GM12878 (cell line): ENCODE results near the gene NUP37. TPM values are rescaled to one million over a fixed set of nuclear protein-coding genes. Genes with fewer than 3 reads are reported as not detected.

ENCODE experiments used
- ASH2L ChIP-seq: fragments of 300-600, 200-600 bp; sonication (generic); IDR thresholded peaks from 2 replicates; pipeline ENCODE4 v1.6.1; 2017; ENCODE audit warnings: low read depth, mild to moderate bottlenecking, borderline replicate concordance
- ATF7 ChIP-seq: fragments of 450-650 bp; IDR thresholded peaks from 2 replicates; pipeline ENCODE4 v1.6.1; 2016; ENCODE audit warnings: low read depth, mild to moderate bottlenecking
- BACH1 ChIP-seq: fragments of 450-650 bp; IDR thresholded peaks from 2 replicates; pipeline ENCODE4 v1.6.1; 2017; ENCODE audit warnings: mild to moderate bottlenecking, borderline replicate concordance
- BRCA1 ChIP-seq: IDR thresholded peaks from 2 replicates; pipeline ENCODE4 v1.6.1; 2011; ENCODE audit warnings: low read depth, low read length, improper control_type of control experiment
- CREB1 ChIP-seq: IDR thresholded peaks from 2 replicates; pipeline ENCODE4 v1.6.1; 2012; ENCODE audit warnings: low read depth, mild to moderate bottlenecking, inconsistent platforms
- CREM ChIP-seq: IDR thresholded peaks from 2 replicates; pipeline ENCODE4 v1.6.1; 2014; ENCODE audit warnings: antibody characterized with exemption, low read depth
- EED ChIP-seq: sonication (generic); IDR thresholded peaks from 2 replicates; pipeline ENCODE4 v1.6.1; 2016; ENCODE audit warnings: antibody characterized with exemption, low read depth
- FOXM1 ChIP-seq: IDR thresholded peaks from 2 replicates; pipeline ENCODE4 v1.6.1; 2012; ENCODE audit warnings: low read depth, mild to moderate bottlenecking, inconsistent platforms, low read length, moderate library complexity
- GATAD2B ChIP-seq: fragments of 450-650 bp; conservative IDR thresholded peaks from 2 replicates; pipeline ENCODE4 v1.6.1; 2017; ENCODE audit warnings: low read depth, mild to moderate bottlenecking, moderate library complexity
- IKZF1 ChIP-seq: fragments of 450-650 bp; conservative IDR thresholded peaks from 2 replicates; pipeline ENCODE4 v1.6.1; 2017; ENCODE audit warnings: antibody characterized with exemption, mild to moderate bottlenecking
- IRF4 ChIP-seq: IDR thresholded peaks from 2 replicates; pipeline ENCODE4 v1.6.1; 2011; ENCODE audit warnings: low read depth, low read length
- KAT2A ChIP-seq: conservative IDR thresholded peaks from 2 replicates; pipeline ENCODE4 v1.6.1; 2011; ENCODE audit warnings: low read depth, low read length; ENCODE audit not compliant: control insufficient read depth
- NFYB ChIP-seq: IDR thresholded peaks from 2 replicates; pipeline ENCODE4 v1.6.1; 2011; ENCODE audit warnings: low read depth, mild to moderate bottlenecking, low read length, improper control_type of control experiment, moderate library complexity; ENCODE audit not compliant: insufficient read depth
- NR2C1 ChIP-seq: fragments of 450-650 bp; IDR thresholded peaks from 2 replicates; pipeline ENCODE4 v1.6.1; 2017; ENCODE audit warnings: antibody characterized with exemption, mild to moderate bottlenecking, moderate library complexity
- PAX5 ChIP-seq: IDR thresholded peaks from 2 replicates; pipeline ENCODE4 v1.6.1; 2011; ENCODE audit warnings: low read depth, low read length, borderline replicate concordance
- PML ChIP-seq: IDR thresholded peaks from 2 replicates; pipeline ENCODE4 v1.6.1; 2012; ENCODE audit warnings: low read length, inconsistent platforms
- RAD51 ChIP-seq: fragments of 450-650 bp; IDR thresholded peaks from 2 replicates; pipeline ENCODE4 v1.6.1; 2016; ENCODE audit warnings: moderate library complexity, mild to moderate bottlenecking, inconsistent platforms
- RUNX3 ChIP-seq: IDR thresholded peaks from 2 replicates; pipeline ENCODE4 v1.6.1; 2012; ENCODE audit warnings: low read length, inconsistent platforms
- SP1 ChIP-seq: IDR thresholded peaks from one replicate; pipeline ENCODE4 v1.6.1; 2011; ENCODE audit warnings: low read depth, low read length
- SREBF1 ChIP-seq: IDR thresholded peaks from 2 replicates; pipeline ENCODE4 v1.6.1; 2012; ENCODE audit warnings: mild to moderate bottlenecking, low read length
- TAF1 ChIP-seq: IDR thresholded peaks from 2 replicates; pipeline ENCODE4 v1.6.1; 2011; ENCODE audit warnings: mild to moderate bottlenecking, low read depth, low read length, borderline replicate concordance
- TARDBP ChIP-seq: IDR thresholded peaks from 2 replicates; pipeline ENCODE4 v1.6.1; 2016; ENCODE audit warnings: borderline replicate concordance
- TBL1XR1 ChIP-seq: IDR thresholded peaks from 2 replicates; pipeline ENCODE4 v1.6.1; 2012; ENCODE audit warnings: low read depth, low read length, improper control_type of control experiment
- TCF12 ChIP-seq: IDR thresholded peaks from 2 replicates; pipeline ENCODE4 v1.6.1; 2011; ENCODE audit warnings: low read depth, mild to moderate bottlenecking, low read length
- ZBED1 ChIP-seq: IDR thresholded peaks from 2 replicates; pipeline ENCODE4 v1.6.1; 2016; ENCODE audit warnings: borderline replicate concordance
- ZNF274 ChIP-seq: IDR thresholded peaks from one replicate; pipeline ENCODE4 v1.8.0; 2011; ENCODE audit not compliant: insufficient read length, insufficient read depth
- polyA plus RNA-seq, 11 experiments: library from polyadenylated mRNA; depleted of rRNA in 4 of 11; unstranded in 6 of 11; stranded (reverse) in 5 of 11; fragments of >200 nt; fragmentation: Nextera tagmentation in 4 of 11; fragmentation: Illumina TruSeq in 1 of 11; extraction: Ambion mirVana in 4 of 11; extraction: Trizol in 1 of 11; gene quantifications; 1 replicate in 1 of 11; 2 replicates in 10 of 11; pipeline versions ENCODE4 v1.2.1 to v1.2.3, GENCODE V29; 2011 to 2016; ENCODE audit warnings: inconsistent platforms in 2 of 11, missing spikeins in 2 of 11, low read depth in 1 of 11
- total RNA-seq, 4 experiments: library from RNA; depleted of rRNA in 3 of 4; stranded (reverse); fragments of >200 nt in 3 of 4; fragmentation: Illumina TruSeq in 1 of 4; extraction: Trizol in 1 of 4; gene quantifications; 2 replicates each; pipeline versions ENCODE4 v1.2.1 to v1.2.3, GENCODE V29; 2013 to 2021
- TF ChIP-seq, protein P1 (sequence below): IDR thresholded peaks from 2 replicates; pipeline ENCODE4 v1.6.1; 2011; ENCODE audit warnings: mild to moderate bottlenecking, low read depth, low read length, moderate library complexity; ENCODE audit not compliant: insufficient replicate concordance
- TF ChIP-seq, protein P2 (sequence below): fragments of 450-650 bp; IDR thresholded peaks from 2 replicates; pipeline ENCODE4 v1.6.1; 2016; ENCODE audit warnings: mild to moderate bottlenecking

Gene NUP37
- total and polyA plus RNA-seq, 10 of the 15 experiments (the other 5 are each of a cell fraction or from before 2014, with no cell fraction given), result 51.8 to 250 (median 99.6) TPM

DNA sequence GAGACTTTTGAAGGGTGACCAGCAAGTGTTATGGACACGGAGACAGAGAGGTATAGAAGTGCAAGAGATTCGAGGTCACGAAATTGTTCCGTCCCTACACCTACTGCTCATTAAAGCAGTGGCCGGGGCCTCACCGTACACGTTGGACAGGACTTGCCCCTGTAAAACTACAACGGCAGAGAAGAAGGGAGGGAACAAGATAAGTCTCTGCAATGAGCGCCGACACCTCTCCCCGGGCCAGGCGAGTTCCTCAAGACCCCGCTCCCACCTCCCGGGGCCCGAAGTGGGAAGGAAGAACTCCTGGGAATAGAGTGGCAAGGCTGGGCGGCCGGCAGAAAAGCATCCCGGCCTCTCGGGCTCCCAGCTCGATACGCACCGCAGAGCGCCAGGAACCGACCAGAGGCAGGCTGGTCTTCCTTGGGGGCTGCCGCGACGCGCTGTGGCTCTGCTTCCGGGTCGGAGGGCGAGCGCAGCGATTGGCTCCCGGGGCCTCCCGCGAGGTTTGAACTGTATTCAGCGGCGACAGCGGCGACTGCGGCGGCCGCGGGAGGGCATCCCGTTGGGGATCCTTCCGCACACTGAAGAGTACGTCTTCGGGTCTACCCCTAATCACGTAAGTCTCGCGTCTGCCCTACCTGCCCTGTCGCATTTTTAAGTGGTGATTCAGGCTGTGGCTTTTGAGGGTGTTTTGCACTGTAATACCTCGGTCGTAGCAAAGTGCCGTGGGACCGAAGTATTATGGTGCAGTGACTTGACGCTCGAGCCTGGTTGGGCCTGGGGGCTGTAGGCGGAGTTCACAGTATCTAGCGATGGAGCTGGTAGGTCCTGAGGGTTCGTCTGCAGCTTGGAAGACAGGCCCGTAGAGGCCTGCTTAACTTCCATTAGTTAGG is at the start of gene NUP37, which contains the start of gene PARPBP (continued):
- TF ChIP-seq, protein P1, sequence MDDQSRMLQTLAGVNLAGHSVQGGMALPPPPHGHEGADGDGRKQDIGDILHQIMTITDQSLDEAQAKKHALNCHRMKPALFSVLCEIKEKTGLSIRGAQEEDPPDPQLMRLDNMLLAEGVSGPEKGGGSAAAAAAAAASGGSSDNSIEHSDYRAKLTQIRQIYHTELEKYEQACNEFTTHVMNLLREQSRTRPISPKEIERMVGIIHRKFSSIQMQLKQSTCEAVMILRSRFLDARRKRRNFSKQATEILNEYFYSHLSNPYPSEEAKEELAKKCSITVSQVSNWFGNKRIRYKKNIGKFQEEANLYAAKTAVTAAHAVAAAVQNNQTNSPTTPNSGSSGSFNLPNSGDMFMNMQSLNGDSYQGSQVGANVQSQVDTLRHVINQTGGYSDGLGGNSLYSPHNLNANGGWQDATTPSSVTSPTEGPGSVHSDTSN, result no peak
- peak; percentile 78 for TF ChIP-seq RUNX3
- peak; percentile 67; the same call in 1 of the 2 replicates for TF ChIP-seq PML
- TF ChIP-seq FOXM1, result peak; percentile 91
- TF ChIP-seq BACH1, result peak; percentile 58; the same call in 1 of the 2 replicates
- peak; percentile 61; the same call in 1 of the 2 replicates for TF ChIP-seq PAX5
- peak; percentile 86 for TF ChIP-seq NFYB
- no peak for TF ChIP-seq RAD51
- TF ChIP-seq IKZF1, result peak; percentile 81
- peak; percentile 88 for TF ChIP-seq CREB1
- TF ChIP-seq ATF7, result peak; percentile 48
- TF ChIP-seq SP1, result peak; percentile 78
- TF ChIP-seq EED, result peak; percentile 72; the same call in 1 of the 2 replicates
- TF ChIP-seq NR2C1, result peak; percentile 99
- no peak for TF ChIP-seq IRF4
- TF ChIP-seq ZNF274, result no peak
- TF ChIP-seq TCF12, result peak; percentile 62; the same call in 1 of the 2 replicates
- TF ChIP-seq ASH2L, result peak; percentile 75; the same call in 1 of the 2 replicates
- peak; percentile 81 for TF ChIP-seq GATAD2B
- no peak for TF ChIP-seq KAT2A
- peak; percentile 84 for TF ChIP-seq SREBF1
- peak; percentile 14; the same call in 1 of the 2 replicates for TF ChIP-seq TARDBP
- peak; percentile 64; the same call in 1 of the 2 replicates for TF ChIP-seq CREM
- peak; percentile 77 for TF ChIP-seq BRCA1
- TF ChIP-seq TAF1, result peak; percentile 92
- peak; percentile 62; the same call in 1 of the 2 replicates for TF ChIP-seq TBL1XR1
- peak; percentile 62; the same call in 1 of the 2 replicates for TF ChIP-seq ZBED1
- TF ChIP-seq, protein P2, sequence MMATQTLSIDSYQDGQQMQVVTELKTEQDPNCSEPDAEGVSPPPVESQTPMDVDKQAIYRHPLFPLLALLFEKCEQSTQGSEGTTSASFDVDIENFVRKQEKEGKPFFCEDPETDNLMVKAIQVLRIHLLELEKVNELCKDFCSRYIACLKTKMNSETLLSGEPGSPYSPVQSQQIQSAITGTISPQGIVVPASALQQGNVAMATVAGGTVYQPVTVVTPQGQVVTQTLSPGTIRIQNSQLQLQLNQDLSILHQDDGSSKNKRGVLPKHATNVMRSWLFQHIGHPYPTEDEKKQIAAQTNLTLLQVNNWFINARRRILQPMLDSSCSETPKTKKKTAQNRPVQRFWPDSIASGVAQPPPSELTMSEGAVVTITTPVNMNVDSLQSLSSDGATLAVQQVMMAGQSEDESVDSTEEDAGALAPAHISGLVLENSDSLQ, result no peak
